ENCODE results near the gene RCAN1. TPM values are rescaled to one million over a fixed set of nuclear protein-coding genes. Genes with fewer than 3 reads are reported as not detected.
"Not testable (repeated sequence)": the region's sequence is repeated elsewhere in the genome, so short reads cannot be mapped to it uniquely, and the experiment has no call there.

The RCAN1 gene
- total and polyA plus RNA-seq, 9 of the 15 experiments (the other 6 are each of a cell fraction or from before 2014, with no cell fraction given): 4.4 to 16.5 (median 12.3) TPM

DNA sequence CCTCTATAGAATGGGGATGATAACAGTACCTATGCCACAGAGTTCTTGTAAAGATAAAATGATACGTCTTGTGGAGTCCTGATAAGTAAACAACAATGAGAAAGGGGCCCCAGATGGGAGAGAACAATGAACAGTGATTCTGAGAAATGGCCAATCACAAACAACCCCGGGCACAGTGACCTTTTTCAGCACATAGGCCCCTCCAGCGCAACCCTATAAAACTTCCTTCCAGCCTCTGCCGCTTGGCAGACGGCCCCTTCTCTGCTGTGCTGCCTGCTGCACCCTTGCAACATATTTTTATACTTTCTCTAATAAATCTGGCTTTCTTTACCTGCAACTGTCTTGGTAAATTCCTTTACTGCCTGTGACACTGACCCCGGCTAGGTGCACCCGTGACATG, 8.9 kb downstream of the RCAN1 start:
- DNase-seq (ENCODE audit: extremely low read depth in 1 of 4, low spot score in 3 of 4) (no peak), FAIRE-seq (no peak), ATAC-seq (no peak)
- H3K9me1 ChIP-seq (ENCODE audit: control insufficient read depth, insufficient read depth, low read length): no peaks in the 10 kb centered on the region
- H3K4me3 ChIP-seq: no peak overlapping the region
- POLR2A ChIA-PET: no interaction called here
- TF ChIP-seq SOX6 (IDR thresholded peaks at IDR 0.05) (peak; percentile 40; the same call in 1 of the 2 replicates), BHLHE40 (IDR thresholded peaks at IDR 0.05; ENCODE audit: low read length) (no peak), POLR2A (conservative IDR thresholded peaks at IDR 0.05) (no peak)
- no peaks in the 10 kb centered on the region; a peak in 1 of 5 replicates for H3K27me3 ChIP-seq (ENCODE audit: control insufficient read depth in 2 of 2, insufficient read depth in 2 of 2, low read length in 2 of 2)
- H3K79me2 ChIP-seq (ENCODE audit: control insufficient read depth, insufficient read depth, low read length): no peaks in the 10 kb centered on the region; the same call in 2 of the 3 replicates
- H4K20me1 ChIP-seq (replicated peaks; ENCODE audit: control insufficient read depth, insufficient read depth, low read length): peaks cover 3% of the 10 kb centered on the region; the same call in 1 of the 2 replicates
- no peak overlapping the region for H2AFZ ChIP-seq (ENCODE audit: low read depth, low read length)
- H3K4me1 ChIP-seq (replicated peaks in 1 of 2; ENCODE audit: control insufficient read depth in 2 of 2, insufficient read depth in 2 of 2, low read length in 2 of 2): no peaks in the 10 kb centered on the region
- H3K9me3 ChIP-seq (replicated peaks; ENCODE audit: control insufficient read depth, insufficient read depth, low read depth, low read length): no peaks in the 10 kb centered on the region
- WGBS (ENCODE audit: insufficient coverage, low coverage, missing lambda C conversion rate): 44% methylated on average over 7 of the region's 7 CpGs
- no peaks in the 10 kb centered on the region for H3K36me3 ChIP-seq (ENCODE audit: control insufficient read depth, insufficient read depth, low read length)
- in situ Hi-C loops (cut with MboI): no loop called here
- H3K9ac ChIP-seq (ENCODE audit: insufficient read depth in 1 of 2, low read depth in 2 of 2, low read length in 2 of 2): no peak overlapping the region
- BruUV-seq (replicated peaks): no TSS peak
- no peak overlapping the region for H3K4me2 ChIP-seq (ENCODE audit: insufficient read depth, low read length)
- H3K27ac ChIP-seq (ENCODE audit: extremely low read depth, low read depth, low read length): no peak overlapping the region
- intact Hi-C loops (cut with micrococcal nuclease): no loop called here
- CTCF ChIA-PET (ENCODE audit: low intra/inter-chr PET ratio): interaction anchor here (0.6 kb wide), 1 partner anchor 1726 kb away, joined by 3 read pairs; no protein-coding TSS in a partner anchor

DNA sequence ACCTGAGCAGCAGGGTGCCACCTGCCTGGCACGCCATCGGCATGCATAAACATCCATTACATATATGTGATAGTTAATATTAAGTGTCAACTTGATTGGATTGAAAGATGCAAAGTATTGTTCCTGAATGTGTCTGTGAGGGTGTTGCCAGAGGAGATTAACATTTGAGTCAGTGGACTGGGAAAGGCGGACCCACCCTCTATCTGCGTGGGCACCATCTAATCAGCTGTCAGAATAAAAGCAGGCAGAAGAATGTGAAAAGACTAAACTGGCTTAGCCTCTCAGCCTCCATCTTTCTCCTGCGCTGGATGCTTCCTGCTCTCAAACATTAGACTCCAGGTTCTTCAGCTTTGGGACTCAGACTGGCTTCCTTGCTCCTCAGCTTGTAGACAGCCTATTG, 10.0 kb downstream of the RCAN1 start:
- H3K27ac ChIP-seq (ENCODE audit: extremely low read depth, low read depth, low read length); H3K27me3 ChIP-seq (ENCODE audit: control insufficient read depth in 2 of 2, insufficient read depth in 2 of 2, low read length in 2 of 2); intact Hi-C loops (cut with micrococcal nuclease); DNase-seq (ENCODE audit: extremely low read depth in 1 of 4, low spot score in 3 of 4); H3K4me3 ChIP-seq; POLR2A ChIA-PET; BruUV-seq (replicated peaks); H3K79me2 ChIP-seq (ENCODE audit: control insufficient read depth, insufficient read depth, low read length); H3K36me3 ChIP-seq (ENCODE audit: control insufficient read depth, insufficient read depth, low read length); ATAC-seq; H3K9ac ChIP-seq (ENCODE audit: insufficient read depth in 1 of 2, low read depth in 2 of 2, low read length in 2 of 2); H3K4me2 ChIP-seq (ENCODE audit: insufficient read depth, low read length); H3K4me1 ChIP-seq (replicated peaks in 1 of 2; ENCODE audit: control insufficient read depth in 2 of 2, insufficient read depth in 2 of 2, low read length in 2 of 2); in situ Hi-C loops (cut with MboI); H3K9me1 ChIP-seq (ENCODE audit: control insufficient read depth, insufficient read depth, low read length); H2AFZ ChIP-seq (ENCODE audit: low read depth, low read length); FAIRE-seq; CTCF ChIA-PET (ENCODE audit: low intra/inter-chr PET ratio); H4K20me1 ChIP-seq (replicated peaks; ENCODE audit: control insufficient read depth, insufficient read depth, low read length); H3K9me3 ChIP-seq (replicated peaks; ENCODE audit: control insufficient read depth, insufficient read depth, low read depth, low read length): not testable (repeated sequence)
- WGBS (ENCODE audit: insufficient coverage, low coverage, missing lambda C conversion rate): 55% methylated on average over 5 of the region's 5 CpGs
